ENCODE results near the gene SRSF9. TPM values are rescaled to one million over a fixed set of nuclear protein-coding genes. Genes with fewer than 3 reads are reported as not detected.
"Not testable (repeated sequence)": the region's sequence is repeated elsewhere in the genome, so short reads cannot be mapped to it uniquely, and the experiment has no call there.

Gene SRSF9
- total and polyA plus RNA-seq, 9 donors: 71.6 to 123 (median 102) TPM

DNA sequence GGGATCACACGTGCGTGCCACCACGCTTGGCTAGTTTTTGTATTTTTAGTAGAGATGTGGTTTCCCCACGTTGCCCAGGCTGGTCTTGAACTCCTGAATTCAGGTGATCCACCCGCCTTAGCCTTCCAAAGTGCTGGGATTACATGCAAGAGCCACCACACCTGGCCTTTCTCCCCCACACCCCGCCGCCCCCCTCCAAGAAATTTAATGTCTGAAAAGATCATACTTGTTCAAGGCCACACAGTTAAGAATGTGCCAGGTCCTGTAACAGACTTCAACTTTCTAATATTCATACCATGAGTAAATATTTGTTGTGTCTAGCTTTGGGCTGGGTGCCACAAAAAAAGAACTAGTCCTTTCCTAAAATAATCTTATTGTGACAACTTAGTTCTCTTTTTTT is 14.2 kb downstream of the SRSF9 start:
- Histone ChIP-seq H3K9me3 (replicated peaks; ENCODE audit: control insufficient read depth, low read depth, low read length) (no peaks in the 10 kb centered on the region), H3K27ac (ENCODE audit: low read length) (no peak overlapping the region), H3K4me1 (ENCODE audit: control insufficient read depth, insufficient read depth, low read length) (no peaks in the 10 kb centered on the region), H3K36me3 (ENCODE audit: control insufficient read depth, insufficient read depth, low read length) (peaks cover 52% of the 10 kb centered on the region), H3K27me3 (ENCODE audit: control insufficient read depth, insufficient read depth, low read length) (no peaks in the 10 kb centered on the region), H3K4me3 (ENCODE audit: low read length) (no peak overlapping the region)
- WGBS (ENCODE audit: insufficient coverage): 100% methylated on average over 1 of the region's 7 CpGs
- DNase-seq: no peak

DNA sequence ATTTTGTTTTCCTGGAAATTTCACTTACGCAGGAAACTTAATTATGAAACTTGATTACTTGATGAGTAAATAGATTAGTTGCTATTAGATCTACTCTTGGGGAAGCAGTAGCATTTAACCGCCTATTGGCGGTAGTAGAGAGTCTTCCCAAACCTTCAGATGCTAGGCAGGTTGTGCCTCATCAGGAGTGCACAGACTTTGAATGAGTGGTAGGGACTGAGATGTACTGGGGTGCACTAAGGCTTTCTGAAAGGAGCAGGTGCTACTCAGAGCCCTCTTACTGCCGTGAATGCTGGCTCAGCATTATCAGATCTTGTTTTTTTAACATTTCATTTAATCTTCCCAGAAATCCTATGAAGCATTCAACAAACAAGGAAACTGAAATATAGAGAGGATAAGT is 15.6 kb downstream of the SRSF9 start:
- DNase-seq: no peak
- Histone ChIP-seq H3K27ac (ENCODE audit: low read length) (no peak overlapping the region), H3K4me3 (ENCODE audit: low read length) (no peak overlapping the region), H3K27me3 (ENCODE audit: control insufficient read depth, insufficient read depth, low read length) (no peaks in the 10 kb centered on the region), H3K9me3 (replicated peaks; ENCODE audit: control insufficient read depth, low read depth, low read length) (no peaks in the 10 kb centered on the region), H3K4me1 (ENCODE audit: control insufficient read depth, insufficient read depth, low read length) (no peaks in the 10 kb centered on the region), H3K36me3 (ENCODE audit: control insufficient read depth, insufficient read depth, low read length) (peaks cover 42% of the 10 kb centered on the region)
- 73% methylated on average over 3 of the region's 4 CpGs for WGBS (ENCODE audit: insufficient coverage)

GRCh38 chr12:120453060-120453750 is 16.3 kb downstream of the SRSF9 start:
- H3K27me3 ChIP-seq (ENCODE audit: control insufficient read depth, insufficient read depth, low read length): no peaks in the 10 kb centered on the region
- peaks cover 35% of the 10 kb centered on the region for H3K36me3 ChIP-seq (ENCODE audit: control insufficient read depth, insufficient read depth, low read length)
- H3K4me1 ChIP-seq (ENCODE audit: control insufficient read depth, insufficient read depth, low read length): no peaks in the 10 kb centered on the region
- H3K4me3 ChIP-seq (ENCODE audit: low read length): no peak overlapping the region
- no peak overlapping the region for H3K27ac ChIP-seq (ENCODE audit: low read length)
- H3K9me3 ChIP-seq (replicated peaks; ENCODE audit: control insufficient read depth, low read depth, low read length): no peaks in the 10 kb centered on the region
- WGBS (ENCODE audit: insufficient coverage): 93% methylated on average over 3 of the region's 3 CpGs
- no peak for DNase-seq

GRCh38 chr12:120452524-120452923 is 17.0 kb downstream of the SRSF9 start:
- DNase-seq; H3K9me3 ChIP-seq (replicated peaks; ENCODE audit: control insufficient read depth, low read depth, low read length); H3K27me3 ChIP-seq (ENCODE audit: control insufficient read depth, insufficient read depth, low read length); H3K4me3 ChIP-seq (ENCODE audit: low read length); H3K4me1 ChIP-seq (ENCODE audit: control insufficient read depth, insufficient read depth, low read length); H3K27ac ChIP-seq (ENCODE audit: low read length): not testable (repeated sequence)
- peaks cover 33% of the 10 kb centered on the region for H3K36me3 ChIP-seq (ENCODE audit: control insufficient read depth, insufficient read depth, low read length)
- 95% methylated on average over 3 of the region's 5 CpGs for WGBS (ENCODE audit: insufficient coverage)

GRCh38 chr12:120447992-120448391 is 21.6 kb downstream of the SRSF9 start:
- Histone ChIP-seq H3K27ac (ENCODE audit: low read length) (no peak overlapping the region), H3K4me1 (ENCODE audit: control insufficient read depth, insufficient read depth, low read length) (peaks cover 14% of the 10 kb centered on the region), H3K36me3 (ENCODE audit: control insufficient read depth, insufficient read depth, low read length) (peaks cover 33% of the 10 kb centered on the region), H3K27me3 (ENCODE audit: control insufficient read depth, insufficient read depth, low read length) (no peaks in the 10 kb centered on the region), H3K9me3 (replicated peaks; ENCODE audit: control insufficient read depth, low read depth, low read length) (no peaks in the 10 kb centered on the region), H3K4me3 (ENCODE audit: low read length) (no peak overlapping the region)
- 89% methylated on average over 3 of the region's 4 CpGs for WGBS (ENCODE audit: insufficient coverage)
- no peak for DNase-seq

- peak overlapping the region; percentile 91 for H3K27ac ChIP-seq (ENCODE audit: low read length)
- WGBS (ENCODE audit: insufficient coverage): 0% methylated on average over 1 of the region's 17 CpGs
- not testable (repeated sequence) for DNase-seq; H3K9me3 ChIP-seq (replicated peaks; ENCODE audit: control insufficient read depth, low read depth, low read length); H3K27me3 ChIP-seq (ENCODE audit: control insufficient read depth, insufficient read depth, low read length)
- H3K4me3 ChIP-seq (ENCODE audit: low read length): peak overlapping the region; percentile 100
- H3K36me3 ChIP-seq (ENCODE audit: control insufficient read depth, insufficient read depth, low read length): peaks cover 24% of the 10 kb centered on the region
- peaks cover 14% of the 10 kb centered on the region for H3K4me1 ChIP-seq (ENCODE audit: control insufficient read depth, insufficient read depth, low read length)
Measured at GRCh38 chr12:120446844-120447178, 22.7 kb downstream of the SRSF9 start.

DNA sequence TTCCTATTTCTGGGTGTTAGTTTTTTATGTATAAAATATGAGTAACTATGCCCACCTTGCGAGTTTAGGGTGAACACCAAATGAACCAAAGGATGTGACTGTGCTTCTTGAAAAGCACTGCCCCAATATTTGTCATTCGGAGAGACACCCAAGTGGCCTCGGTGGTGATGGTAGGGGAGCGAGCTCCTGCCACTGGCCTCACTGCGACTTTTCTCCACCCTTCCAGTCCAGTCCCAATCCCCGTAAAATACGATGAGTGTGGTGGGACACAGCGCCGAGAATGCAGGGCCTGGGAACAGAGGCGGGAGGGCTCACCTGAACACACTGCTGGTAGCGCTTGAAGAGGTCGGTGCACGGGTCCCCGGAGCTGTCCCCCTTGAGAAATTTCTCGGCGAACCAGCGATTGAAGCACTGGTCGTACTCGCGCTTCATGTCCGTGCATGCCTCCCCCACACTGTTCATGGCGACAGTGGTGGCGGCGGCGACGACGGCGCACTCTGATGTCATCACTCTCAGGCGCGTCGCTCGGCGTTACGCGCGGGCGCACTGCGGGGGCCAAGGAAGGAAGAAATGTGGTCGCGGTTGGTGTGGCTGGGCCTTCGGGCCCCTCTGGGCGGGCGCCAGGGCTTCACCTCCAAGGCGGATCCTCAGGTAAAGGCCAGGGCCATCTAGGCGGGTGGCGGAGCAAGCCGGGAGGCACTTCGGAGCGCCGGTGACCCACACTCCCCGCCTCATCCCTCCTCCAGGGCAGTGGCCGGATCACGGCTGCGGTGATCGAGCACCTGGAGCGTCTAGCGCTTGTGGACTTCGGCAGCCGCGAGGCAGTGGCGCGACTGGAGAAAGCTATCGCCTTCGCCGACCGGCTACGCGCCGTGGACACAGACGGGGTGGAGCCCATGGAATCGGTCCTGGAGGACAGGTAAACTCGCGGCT is 23.4 kb downstream of the SRSF9 start, which contains the start of the genes GATC and TRIAP1:
GATC (plus strand) TSS at position 534 of the 933 bp plus-strand sequence; CDS start at position 571, 37 bp downstream.
TRIAP1 (minus strand) TSS at position 474 of the 933 bp plus-strand sequence; CDS start at position 462, 12 bp downstream.
- WGBS (ENCODE audit: insufficient coverage): 0% methylated on average over 63 of the region's 73 CpGs
- DNase-seq: peak; percentile 92
- Histone ChIP-seq H3K9me3 (replicated peaks; ENCODE audit: control insufficient read depth, low read depth, low read length) (no peaks in the 10 kb centered on the region), H3K27me3 (ENCODE audit: control insufficient read depth, insufficient read depth, low read length) (no peaks in the 10 kb centered on the region), H3K4me3 (ENCODE audit: low read length) (peak within 1 kb of the TSS; percentile 100), H3K27ac (ENCODE audit: low read length) (peak within 1 kb of the TSS; percentile 91), H3K36me3 (ENCODE audit: control insufficient read depth, insufficient read depth, low read length) (peaks cover 22% of the 10 kb centered on the region), H3K4me1 (ENCODE audit: control insufficient read depth, insufficient read depth, low read length) (peaks cover 14% of the 10 kb centered on the region)

GRCh38 chr12:120444676-120445075 is 24.9 kb downstream of the SRSF9 start:
- H3K36me3 ChIP-seq (ENCODE audit: control insufficient read depth, insufficient read depth, low read length): peaks cover 34% of the 10 kb centered on the region
- no peaks in the 10 kb centered on the region for H3K9me3 ChIP-seq (replicated peaks; ENCODE audit: control insufficient read depth, low read depth, low read length)
- peaks cover 14% of the 10 kb centered on the region for H3K4me1 ChIP-seq (ENCODE audit: control insufficient read depth, insufficient read depth, low read length)
- no peaks in the 10 kb centered on the region for H3K27me3 ChIP-seq (ENCODE audit: control insufficient read depth, insufficient read depth, low read length)
- H3K27ac ChIP-seq (ENCODE audit: low read length): no peak overlapping the region
- WGBS (ENCODE audit: insufficient coverage): no CpG with 5 or more reads among the region's 2 CpGs
- no peak overlapping the region for H3K4me3 ChIP-seq (ENCODE audit: low read length)
- DNase-seq: no peak

DNA sequence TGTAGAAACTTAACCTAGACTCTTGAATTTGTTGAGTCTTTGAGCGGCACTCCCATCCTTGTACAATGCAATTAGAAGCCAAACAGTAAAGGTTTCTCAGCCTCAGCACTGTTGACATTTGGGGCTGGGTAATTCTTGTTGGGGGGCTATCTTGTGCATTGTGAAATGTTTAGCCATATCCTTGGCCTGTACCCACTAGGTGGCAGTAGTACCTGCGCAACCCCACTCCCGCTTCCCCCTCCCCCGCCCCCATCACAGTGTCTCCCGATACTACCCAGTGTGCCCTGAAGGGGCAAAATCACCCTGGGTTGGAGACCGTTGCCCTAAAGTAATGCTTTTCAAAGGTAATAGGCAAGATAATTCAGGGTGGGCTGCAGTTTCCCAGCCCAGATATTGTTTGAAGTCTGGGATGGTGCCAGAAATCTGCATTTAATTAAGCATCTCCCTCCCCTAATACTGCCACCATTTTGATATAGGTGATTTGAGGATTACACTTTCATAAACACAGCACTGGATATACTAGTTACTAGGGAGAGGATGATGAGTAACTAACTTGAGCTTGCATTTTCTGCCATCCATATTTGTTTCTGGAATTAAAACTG is 29.8 kb downstream of the SRSF9 start:
- H3K27me3 ChIP-seq (ENCODE audit: control insufficient read depth, insufficient read depth, low read length): no peaks in the 10 kb centered on the region
- DNase-seq: peak; percentile 47
- no peak overlapping the region for H3K4me3 ChIP-seq (ENCODE audit: low read length)
- no CpG with 5 or more reads among the region's 6 CpGs for WGBS (ENCODE audit: insufficient coverage)
- H3K9me3 ChIP-seq (replicated peaks; ENCODE audit: control insufficient read depth, low read depth, low read length): no peaks in the 10 kb centered on the region
- no peak overlapping the region for H3K27ac ChIP-seq (ENCODE audit: low read length)
- peaks cover 36% of the 10 kb centered on the region for H3K36me3 ChIP-seq (ENCODE audit: control insufficient read depth, insufficient read depth, low read length)
- H3K4me1 ChIP-seq (ENCODE audit: control insufficient read depth, insufficient read depth, low read length): peaks cover 13% of the 10 kb centered on the region

Measured in muscle of leg (tissue), 11 donors.